GM12878 (cell line): Measurements from ENCODE around the gene TMEM61.

Experiments used
- CTCF ChIP-seq, 3 experiments: IDR thresholded peaks in 2 of 3; conservative IDR thresholded peaks in 1 of 3; 2 replicates each; pipeline ENCODE4 v1.5.1; 2011; ENCODE audit warnings: low read depth in 3 of 3, low read length in 3 of 3, mild to moderate bottlenecking in 3 of 3, control low read depth in 2 of 3, moderate library complexity in 2 of 3, inconsistent platforms in 1 of 3, mixed read lengths in 1 of 3; ENCODE audit not compliant: control insufficient read depth in 2 of 3, insufficient read depth in 1 of 3; ENCODE audit errors: extremely low read depth in 1 of 3
- EZH2 ChIP-seq: IDR thresholded peaks from 2 replicates; pipeline ENCODE4 v1.6.1; 2012; ENCODE audit warnings: low read depth, mild to moderate bottlenecking, control low read depth, inconsistent platforms, low read length, borderline replicate concordance; ENCODE audit not compliant: control insufficient read depth
- HDAC6 ChIP-seq: fragments of 200-600 bp; sonication (generic); IDR thresholded peaks from one replicate; pipeline ENCODE4 v1.8.0; 2017; ENCODE audit warnings: antibody characterized with exemption; ENCODE audit not compliant: unreplicated experiment
- MXI1 ChIP-seq: fragments of 150-350 bp; IDR thresholded peaks from 2 replicates; pipeline ENCODE4 v1.6.1; 2011; ENCODE audit warnings: low read depth, mild to moderate bottlenecking, inconsistent platforms, low read length, improper control_type of control experiment
- POLR2A ChIP-seq: IDR thresholded peaks from 2 replicates; pipeline ENCODE4 v1.6.1; 2011; ENCODE audit warnings: low read depth, mild to moderate bottlenecking, low read length
- POLR2AphosphoS5 ChIP-seq: IDR thresholded peaks from 2 replicates; pipeline ENCODE4 v1.6.1; 2011; ENCODE audit warnings: mild to moderate bottlenecking, low read length, inconsistent platforms
- RELB ChIP-seq: fragments of 450-650 bp; IDR thresholded peaks from 2 replicates; pipeline ENCODE4 v1.6.1; 2017; ENCODE audit warnings: low read depth, mild to moderate bottlenecking, moderate library complexity
- SREBF2 ChIP-seq: IDR thresholded peaks from 2 replicates; pipeline ENCODE4 v1.6.1; 2012; ENCODE audit warnings: mild to moderate bottlenecking, low read length

DNA sequence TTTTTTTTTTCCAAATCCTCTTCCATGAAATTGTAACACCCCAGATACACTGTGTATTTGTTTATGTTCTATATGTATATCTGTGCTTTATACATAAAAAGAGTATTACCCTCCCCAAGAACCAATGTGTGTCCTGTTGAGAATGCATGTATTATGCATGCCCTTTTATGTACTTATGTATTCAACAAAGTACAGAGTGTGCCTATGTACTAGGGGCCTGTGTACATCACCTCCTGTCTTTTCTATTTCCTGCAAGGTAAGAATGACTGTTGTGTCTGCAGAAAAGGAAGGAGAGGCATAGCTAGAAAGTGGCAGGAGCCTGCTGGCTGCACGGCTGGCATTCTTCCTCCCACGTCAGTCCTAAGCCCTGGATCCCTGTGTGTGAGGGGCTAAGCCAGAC, 7.0 kb downstream of the TMEM61 start:
- TF ChIP-seq MXI1 (no peak), HDAC6 (no peak), EZH2 (no peak), POLR2AphosphoS5 (no peak), SREBF2 (no peak), POLR2A (no peak), CTCF (IDR thresholded peaks at IDR 0.05 in 2 of 3, conservative IDR thresholded peaks at IDR 0.05 in 1 of 3; ENCODE audit: control insufficient read depth in 2 of 3, extremely low read depth in 1 of 3, insufficient read depth in 1 of 3, low read depth in 3 of 3, low read length in 3 of 3) (no peak), RELB (no peak)
